ENCODE data around the gene FRMD4B. TPM values are rescaled to one million over a fixed set of nuclear protein-coding genes. Genes with fewer than 3 reads are reported as not detected.

Gene FRMD4B
- total and polyA plus RNA-seq, 10 of the 15 experiments (the other 5 are each of a cell fraction or from before 2014, with no cell fraction given) = 3.9 to 11.4 (median 8.0) TPM

DNA sequence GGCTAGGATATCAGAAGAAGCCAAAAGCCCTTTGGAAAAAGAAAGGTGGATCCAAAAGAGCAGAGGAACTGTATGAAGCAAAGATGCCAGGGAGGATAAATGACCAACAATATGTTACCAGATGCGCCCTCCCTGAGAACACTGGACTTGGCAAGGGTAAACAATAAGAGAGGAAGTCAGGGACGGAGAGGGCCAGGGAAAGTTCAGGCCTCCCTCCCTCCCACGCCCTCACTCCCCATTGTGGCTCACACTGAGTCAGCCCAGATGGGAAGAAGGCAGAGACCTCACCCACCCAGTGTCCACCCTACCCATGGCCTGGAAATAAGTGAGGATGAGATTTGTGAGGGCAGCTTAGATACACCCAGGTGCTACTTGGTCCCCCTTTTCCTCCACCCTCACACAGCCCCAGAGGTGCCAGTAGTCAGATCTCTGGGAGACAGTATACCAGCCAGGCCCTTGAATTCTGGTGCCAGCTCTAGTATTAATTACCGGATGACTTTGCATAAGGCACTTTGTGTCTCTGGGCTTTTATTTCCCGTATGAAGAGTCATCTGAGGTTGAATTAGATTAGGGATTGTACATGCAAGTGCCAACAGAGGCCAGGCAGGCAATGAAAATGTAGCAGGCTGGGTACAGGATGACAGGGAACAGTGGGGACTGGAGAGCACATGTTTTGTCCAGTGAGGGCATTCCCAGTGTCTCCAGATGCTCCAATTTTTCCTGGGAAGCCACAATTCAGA lies 35.1 kb upstream of the FRMD4B start:
- no peak for FAIRE-seq
- intact Hi-C loops (cut with micrococcal nuclease; ENCODE audit: unreplicated experiment) (no loop called here), in situ Hi-C loops (cut with MboI) (loop anchor here (5.0 kb wide), 2 partner anchors 99 to 259 kb away; no protein-coding TSS in a partner anchor)
- POLR2A ChIA-PET = interaction anchor here (1.0 kb wide), 1 partner anchor 10 kb away, joined by 3 read pairs; no protein-coding TSS in a partner anchor
- TF ChIP-seq SIX5 (IDR thresholded peaks at IDR 0.05; ENCODE audit: low read depth, low read length, severe bottlenecking) (no peak), TCF12 (IDR thresholded peaks at IDR 0.05; ENCODE audit: low read depth, low read length) (no peak), ZNF622 (IDR thresholded peaks at IDR 0.05) (no peak), IKZF2 (IDR thresholded peaks at IDR 0.05) (no peak), STAT3 (IDR thresholded peaks at IDR 0.05; ENCODE audit: low read depth, low read length) (no peak), CBX3 (IDR thresholded peaks at IDR 0.05; ENCODE audit: borderline replicate concordance, low read depth) (no peak), TBL1XR1 (IDR thresholded peaks at IDR 0.05; ENCODE audit: low read depth, low read length) (no peak), BRCA1 (IDR thresholded peaks at IDR 0.05; ENCODE audit: low read depth, low read length) (no peak), SRF (IDR thresholded peaks at IDR 0.05; ENCODE audit: low read depth in 2 of 2, low read length in 2 of 2) (no peak), ATF3 (IDR thresholded peaks at IDR 0.05; ENCODE audit: borderline replicate concordance, extremely low read depth, low read depth, low read length) (no peak), CREM (IDR thresholded peaks at IDR 0.05; ENCODE audit: low read depth) (no peak)
- TF ChIP-seq, protein P1, sequence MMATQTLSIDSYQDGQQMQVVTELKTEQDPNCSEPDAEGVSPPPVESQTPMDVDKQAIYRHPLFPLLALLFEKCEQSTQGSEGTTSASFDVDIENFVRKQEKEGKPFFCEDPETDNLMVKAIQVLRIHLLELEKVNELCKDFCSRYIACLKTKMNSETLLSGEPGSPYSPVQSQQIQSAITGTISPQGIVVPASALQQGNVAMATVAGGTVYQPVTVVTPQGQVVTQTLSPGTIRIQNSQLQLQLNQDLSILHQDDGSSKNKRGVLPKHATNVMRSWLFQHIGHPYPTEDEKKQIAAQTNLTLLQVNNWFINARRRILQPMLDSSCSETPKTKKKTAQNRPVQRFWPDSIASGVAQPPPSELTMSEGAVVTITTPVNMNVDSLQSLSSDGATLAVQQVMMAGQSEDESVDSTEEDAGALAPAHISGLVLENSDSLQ (IDR thresholded peaks at IDR 0.05) = no peak
- H4K20me1 ChIP-seq (ENCODE audit: control insufficient read depth, insufficient read depth) = no peaks in the 10 kb centered on the region
- no peak overlapping the region for H3K9ac ChIP-seq (ENCODE audit: control insufficient read depth, insufficient read depth, low read length)
- 44% methylated on average over 5 of the region's 5 CpGs for WGBS (ENCODE audit: insufficient coverage, insufficient replicate concordance, low lambda C conversion rate, missing lambda C conversion rate)
- H2AFZ ChIP-seq (ENCODE audit: control insufficient read depth, low read depth, low read length) = no peak overlapping the region
- ATAC-seq = no peak
- H3K79me2 ChIP-seq (ENCODE audit: control insufficient read depth, insufficient read depth, low read length) = no peaks in the 10 kb centered on the region
- no peak for DNase-seq (ENCODE audit: low read depth, low spot score)
- no peak overlapping the region for H3K4me3 ChIP-seq
- RAD21 ChIA-PET (ENCODE audit: unreplicated experiment) = interaction anchor here (0.9 to 6.3 kb wide), 4 partner anchors 11 to 259 kb away, joined by 4 to 47 read pairs (median 12); no protein-coding TSS in a partner anchor
- no peaks in the 10 kb centered on the region for H3K4me1 ChIP-seq (ENCODE audit: control insufficient read depth, insufficient read depth, low read length)
- CTCF ChIA-PET = interaction anchor here (1.2 to 10.5 kb wide), 6 partner anchors 12 to 261 kb away, joined by 3 to 158 read pairs (median 102); no protein-coding TSS in a partner anchor
- H3K36me3 ChIP-seq (ENCODE audit: control insufficient read depth in 2 of 2, insufficient read depth in 2 of 2, low read length in 1 of 2) = no peaks in the 10 kb centered on the region
- no peak overlapping the region for H3K27ac ChIP-seq (ENCODE audit: control insufficient read depth, insufficient read depth)
- BruUV-seq (replicated peaks) = no TSS peak
- SMC1A ChIA-PET (ENCODE audit: uncharacterized antibody, unreplicated experiment) = interaction anchor here (0.6 to 8.4 kb wide), 6 partner anchors 15 to 266 kb away, joined by 3 to 100 read pairs (median 4); no protein-coding TSS in a partner anchor
- no peaks in the 10 kb centered on the region for H3K9me3 ChIP-seq (replicated peaks; ENCODE audit: control insufficient read depth, insufficient read depth, low read length)
- no peak overlapping the region for H3K4me2 ChIP-seq (ENCODE audit: control insufficient read depth, insufficient read depth)
- no peaks in the 10 kb centered on the region for H3K27me3 ChIP-seq (replicated peaks in 1 of 2; ENCODE audit: control insufficient read depth in 2 of 2, insufficient read depth in 2 of 2, low read length in 1 of 2)
